ENCODE data around the gene CACHD1. TPM values are rescaled to one million over a fixed set of nuclear protein-coding genes. Genes with fewer than 3 reads are reported as not detected.

CACHD1 gene
- total and polyA plus RNA-seq, 4 donors, result 4.7 to 49.6 (median 12.5) TPM

GRCh38 chr1:64663668-64664067 lies 193.7 kb downstream of the CACHD1 start:
- Histone ChIP-seq H3K9me3 (ENCODE audit: control insufficient read depth in 4 of 4, insufficient read depth in 3 of 4, low read length in 3 of 4) (no peaks in the 10 kb centered on the region), H3K36me3 (ENCODE audit: control insufficient read depth in 4 of 4, insufficient read depth in 4 of 4, low read length in 4 of 4) (peaks cover 0 to 5% (median 2%) of the 10 kb centered on the region in 4 donors), H3K4me3 (no peak overlapping the region), H3K27ac (ENCODE audit: low read depth in 1 of 2, low read length in 1 of 2) (no peak overlapping the region), H3K9ac (ENCODE audit: insufficient read depth in 1 of 2, low read length in 2 of 2) (no peak overlapping the region), H3K4me1 (ENCODE audit: control insufficient read depth in 5 of 5, insufficient read depth in 5 of 5, low read length in 5 of 5) (peaks cover 0 to 12% (median 0%) of the 10 kb centered on the region in 5 donors), H3K27me3 (ENCODE audit: control insufficient read depth in 3 of 3, insufficient read depth in 3 of 3, low read length in 2 of 3) (no peaks in the 10 kb centered on the region)
- peak; percentile 55 to 58 (median 55) for DNase-seq
- no peak for ATAC-seq (ENCODE audit: insufficient read depth, low FRiP score)
- 92 to 96% methylated on average over 7 of the region's 7 CpGs for WGBS, 2 donors
- TF ChIP-seq CTCF (IDR thresholded peaks at IDR 0.05; ENCODE audit: control extremely low read depth, extremely low read depth), result no peak

GRCh38 chr1:64664299-64664698 lies 194.4 kb downstream of the CACHD1 start:
- no peak for ATAC-seq (ENCODE audit: insufficient read depth, low FRiP score)
- DNase-seq, result peak; percentile 49 to 81 (median 68)

GRCh38 chr1:64669098-64669675 lies 199.3 kb downstream of the CACHD1 start:
- H3K9ac ChIP-seq (ENCODE audit: insufficient read depth in 1 of 2, low read length in 2 of 2), result no peak overlapping the region
- H3K36me3 ChIP-seq (ENCODE audit: control insufficient read depth in 4 of 4, insufficient read depth in 4 of 4, low read length in 4 of 4), result peaks cover 0 to 14% (median 2%) of the 10 kb centered on the region in 4 donors
- no peak overlapping the region for H3K27ac ChIP-seq (ENCODE audit: low read depth in 1 of 2, low read length in 1 of 2)
- no peak for TF ChIP-seq CTCF (IDR thresholded peaks at IDR 0.05; ENCODE audit: control extremely low read depth, extremely low read depth)
- DNase-seq (no peak), ATAC-seq (ENCODE audit: insufficient read depth, low FRiP score) (no peak)
- H3K4me3 ChIP-seq, result no peak overlapping the region
- 71 to 81% methylated on average over 3 of the region's 3 CpGs for WGBS, 2 donors
- no peaks in the 10 kb centered on the region for H3K9me3 ChIP-seq (ENCODE audit: control insufficient read depth in 4 of 4, insufficient read depth in 3 of 4, low read length in 3 of 4)
- peaks cover 0 to 5% (median 0%) of the 10 kb centered on the region in 5 donors for H3K4me1 ChIP-seq (ENCODE audit: control insufficient read depth in 5 of 5, insufficient read depth in 5 of 5, low read length in 5 of 5)
- H3K27me3 ChIP-seq (ENCODE audit: control insufficient read depth in 3 of 3, insufficient read depth in 3 of 3, low read length in 2 of 3), result no peaks in the 10 kb centered on the region

More at GRCh38 chr1:64664299-64664698, 194.4 kb downstream of the CACHD1 start:
- Histone ChIP-seq H3K27ac (ENCODE audit: low read depth in 1 of 2, low read length in 1 of 2) (no peak overlapping the region), H3K27me3 (ENCODE audit: control insufficient read depth in 3 of 3, insufficient read depth in 3 of 3, low read length in 2 of 3) (no peaks in the 10 kb centered on the region), H3K9me3 (ENCODE audit: control insufficient read depth in 4 of 4, insufficient read depth in 3 of 4, low read length in 3 of 4) (no peaks in the 10 kb centered on the region), H3K4me1 (ENCODE audit: control insufficient read depth in 5 of 5, insufficient read depth in 5 of 5, low read length in 5 of 5) (peaks cover 0 to 12% (median 0%) of the 10 kb centered on the region in 5 donors), H3K36me3 (ENCODE audit: control insufficient read depth in 4 of 4, insufficient read depth in 4 of 4, low read length in 4 of 4) (peaks cover 0 to 5% (median 2%) of the 10 kb centered on the region in 4 donors), H3K9ac (ENCODE audit: insufficient read depth in 1 of 2, low read length in 2 of 2) (no peak overlapping the region), H3K4me3 (no peak overlapping the region)
- TF ChIP-seq CTCF (IDR thresholded peaks at IDR 0.05; ENCODE audit: control extremely low read depth, extremely low read depth), result no peak
- WGBS, 2 donors, result 92 to 93% methylated on average over 6 of the region's 6 CpGs

Data from lung (tissue), 12 donors.